ENCODE results near the gene ACLY. TPM values are rescaled to one million over a fixed set of nuclear protein-coding genes. Genes with fewer than 3 reads are reported as not detected.

ACLY gene
- total RNA-seq, 4 donors from 2014 or later = 40.8 to 84.0 (median 61.6) TPM

DNA sequence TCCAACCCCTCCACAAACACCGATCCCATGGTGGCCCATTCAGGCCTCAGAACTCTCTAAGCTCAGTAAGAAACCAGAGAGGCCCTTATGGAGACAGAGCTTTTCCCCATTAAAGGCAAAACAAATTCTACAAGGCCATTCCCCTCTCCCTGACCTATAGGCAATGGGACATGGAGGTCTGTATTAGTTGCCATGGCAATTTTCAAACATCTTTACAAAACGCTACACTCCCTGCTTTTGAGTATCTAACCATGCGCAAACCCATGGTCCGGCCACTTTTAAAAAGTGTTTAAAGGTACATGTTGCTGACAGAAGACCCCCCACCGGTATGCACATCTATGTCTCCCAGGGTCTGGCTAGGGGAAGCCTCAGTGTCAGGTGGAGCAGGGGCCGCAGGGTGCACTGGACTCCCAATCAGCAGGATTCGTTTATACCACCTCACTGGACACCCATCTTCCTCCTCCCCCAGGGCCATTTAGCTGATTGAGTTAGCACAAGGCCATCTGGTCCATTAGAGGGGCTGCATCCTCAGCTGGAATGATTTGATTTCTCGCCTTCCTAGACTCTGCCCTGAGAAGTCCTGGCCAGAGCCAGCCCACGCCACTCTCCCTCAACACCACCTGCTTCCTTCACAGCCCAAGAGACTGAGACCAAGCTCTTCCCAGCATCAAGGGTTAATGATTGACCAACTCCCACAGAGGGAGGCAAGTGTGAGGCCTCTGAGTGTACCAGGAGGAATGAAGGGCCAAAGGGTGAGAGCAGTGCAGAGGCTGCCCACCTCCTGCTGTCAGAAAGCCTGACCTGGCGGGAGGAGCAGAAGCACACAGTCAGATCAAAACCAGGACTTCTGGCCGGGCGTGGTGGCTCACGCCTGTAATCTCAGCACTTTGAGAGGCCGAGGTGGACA is 10.9 kb downstream of the ACLY start:
- Histone ChIP-seq H3K4me3 (no peak overlapping the region), H3K36me3 (peaks cover 0 to 100% of the 10 kb centered on the region in 2 donors), H3K27ac (no peak overlapping the region), H3K4me1 (no peaks in the 10 kb centered on the region), H3K9me3 (no peaks in the 10 kb centered on the region), H3K27me3 (no peaks in the 10 kb centered on the region)
- WGBS, 2 donors (ENCODE audit: low coverage in 1 of 2) = 75 to 92% methylated on average over 2 to 9 of the region's 14 CpGs
- no peak for ATAC-seq
- no peak for TF ChIP-seq POLR2A (IDR thresholded peaks at IDR 0.05)
- no peak for TF ChIP-seq POLR2AphosphoS5 (IDR thresholded peaks at IDR 0.05)

DNA sequence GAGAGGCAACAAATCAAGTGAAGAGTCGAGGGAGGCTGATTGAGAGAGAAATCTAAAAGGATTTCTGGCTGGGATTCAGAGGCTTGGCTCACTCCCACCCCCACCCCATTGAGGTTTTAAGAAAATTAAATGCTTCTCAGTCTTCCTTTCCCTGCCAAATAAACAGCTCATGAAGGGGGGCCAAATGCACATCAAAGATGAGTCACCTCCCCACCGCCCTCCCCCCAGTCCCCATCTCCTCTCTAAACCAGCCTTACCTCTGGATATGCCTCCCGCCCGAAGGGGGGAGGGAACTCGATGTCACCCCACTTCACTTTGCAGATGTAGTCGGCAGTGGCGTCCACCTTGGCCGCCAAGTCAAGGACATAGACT is 11.6 kb downstream of the ACLY start:
- H3K27me3 ChIP-seq = no peaks in the 10 kb centered on the region
- no peaks in the 10 kb centered on the region for H3K4me1 ChIP-seq
- H3K9me3 ChIP-seq = no peaks in the 10 kb centered on the region
- ATAC-seq = no peak
- 20 to 73% methylated on average over 2 to 8 of the region's 8 CpGs for WGBS, 2 donors (ENCODE audit: low coverage in 1 of 2)
- no peak overlapping the region for H3K27ac ChIP-seq
- no peak overlapping the region for H3K4me3 ChIP-seq
- H3K36me3 ChIP-seq = peaks cover 0 to 100% of the 10 kb centered on the region in 2 donors
- no peak for TF ChIP-seq POLR2AphosphoS5 (IDR thresholded peaks at IDR 0.05)
- TF ChIP-seq POLR2A (IDR thresholded peaks at IDR 0.05) = no peak
- TF ChIP-seq, protein P1, sequence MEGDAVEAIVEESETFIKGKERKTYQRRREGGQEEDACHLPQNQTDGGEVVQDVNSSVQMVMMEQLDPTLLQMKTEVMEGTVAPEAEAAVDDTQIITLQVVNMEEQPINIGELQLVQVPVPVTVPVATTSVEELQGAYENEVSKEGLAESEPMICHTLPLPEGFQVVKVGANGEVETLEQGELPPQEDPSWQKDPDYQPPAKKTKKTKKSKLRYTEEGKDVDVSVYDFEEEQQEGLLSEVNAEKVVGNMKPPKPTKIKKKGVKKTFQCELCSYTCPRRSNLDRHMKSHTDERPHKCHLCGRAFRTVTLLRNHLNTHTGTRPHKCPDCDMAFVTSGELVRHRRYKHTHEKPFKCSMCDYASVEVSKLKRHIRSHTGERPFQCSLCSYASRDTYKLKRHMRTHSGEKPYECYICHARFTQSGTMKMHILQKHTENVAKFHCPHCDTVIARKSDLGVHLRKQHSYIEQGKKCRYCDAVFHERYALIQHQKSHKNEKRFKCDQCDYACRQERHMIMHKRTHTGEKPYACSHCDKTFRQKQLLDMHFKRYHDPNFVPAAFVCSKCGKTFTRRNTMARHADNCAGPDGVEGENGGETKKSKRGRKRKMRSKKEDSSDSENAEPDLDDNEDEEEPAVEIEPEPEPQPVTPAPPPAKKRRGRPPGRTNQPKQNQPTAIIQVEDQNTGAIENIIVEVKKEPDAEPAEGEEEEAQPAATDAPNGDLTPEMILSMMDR (IDR thresholded peaks at IDR 0.05) = no peak
- TF ChIP-seq EP300 (IDR thresholded peaks at IDR 0.05) = no peak

DNA sequence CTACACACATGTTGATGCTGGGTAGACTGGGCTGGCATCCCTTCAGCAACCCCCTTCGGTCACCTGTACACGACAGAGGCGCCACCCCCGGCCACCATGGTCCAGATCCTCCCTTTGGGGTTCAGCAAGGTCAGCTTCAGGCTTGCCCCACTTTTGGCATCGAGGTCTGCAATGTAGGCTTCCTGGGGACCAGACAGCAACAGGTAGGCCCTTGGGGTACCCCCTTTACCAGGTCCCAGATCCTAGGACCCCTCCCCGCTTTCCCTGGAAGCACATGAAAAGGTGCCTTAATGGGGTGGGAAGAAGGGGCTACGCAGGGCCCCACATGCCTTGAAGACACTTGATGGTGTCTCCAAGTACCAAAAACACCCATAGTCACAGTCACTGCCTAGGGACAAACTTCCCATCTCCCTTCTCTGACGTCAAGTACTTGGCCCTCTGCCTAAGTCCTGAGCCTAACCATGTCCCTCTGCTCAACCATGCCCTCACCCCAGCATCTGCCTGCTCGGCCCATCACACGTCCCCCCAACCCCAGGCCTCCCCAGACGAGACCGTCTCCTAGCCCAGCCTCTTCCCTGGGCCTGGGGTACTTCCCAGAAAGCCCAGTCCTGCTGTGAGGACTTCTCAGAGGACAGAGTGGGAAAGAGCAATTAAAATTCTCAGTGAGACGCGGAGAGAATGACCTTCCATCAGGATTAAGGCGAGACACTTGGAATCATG is 12.1 kb downstream of the ACLY start:
- ATAC-seq = no peak
- TF ChIP-seq POLR2A (IDR thresholded peaks at IDR 0.05) = no peak
- TF ChIP-seq EP300 (IDR thresholded peaks at IDR 0.05) = no peak
- TF ChIP-seq, protein P1 (IDR thresholded peaks at IDR 0.05) = no peak
- no peak for TF ChIP-seq POLR2AphosphoS5 (IDR thresholded peaks at IDR 0.05)

DNA sequence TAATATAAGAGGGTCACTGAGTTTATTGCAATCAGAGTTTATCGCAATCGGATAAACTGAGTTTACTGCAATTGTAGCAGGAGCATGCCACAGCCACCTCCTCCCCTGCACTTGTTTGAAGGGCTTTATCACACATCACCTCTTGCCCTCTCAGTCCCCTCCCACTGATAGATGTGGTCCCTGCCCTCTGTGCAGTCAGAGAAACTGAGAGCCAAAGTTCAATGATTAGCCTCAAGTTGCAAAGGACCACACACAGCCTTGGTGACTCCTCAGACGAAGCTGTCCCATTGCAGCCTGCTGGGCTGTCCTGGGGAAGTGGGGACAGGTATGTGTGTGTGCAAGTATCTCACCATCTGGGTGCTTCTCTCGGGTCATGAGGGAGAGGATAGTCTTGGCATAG is 13.6 kb downstream of the ACLY start:
- Histone ChIP-seq H3K9me3 (no peaks in the 10 kb centered on the region), H3K27me3 (no peaks in the 10 kb centered on the region), H3K4me3 (no peak overlapping the region), H3K4me1 (no peaks in the 10 kb centered on the region), H3K27ac (no peak overlapping the region), H3K36me3 (peaks cover 0 to 100% of the 10 kb centered on the region in 2 donors)
- no peak for ATAC-seq
- TF ChIP-seq POLR2AphosphoS5 (IDR thresholded peaks at IDR 0.05) (no peak), EP300 (IDR thresholded peaks at IDR 0.05) (no peak), POLR2A (IDR thresholded peaks at IDR 0.05) (no peak)
- 92% methylated on average over 2 of the region's 4 CpGs; no CpG with 5 or more reads in 1 of the 2 donors for WGBS, 2 donors (ENCODE audit: low coverage in 1 of 2)

More for the DNA sequence above, 12.1 kb downstream of the ACLY start:
- H3K36me3 ChIP-seq = peaks cover 0 to 100% of the 10 kb centered on the region in 2 donors
- 68 to 72% methylated on average over 4 to 11 of the region's 15 CpGs for WGBS, 2 donors (ENCODE audit: low coverage in 1 of 2)
- H3K27ac ChIP-seq = no peak overlapping the region
- no peaks in the 10 kb centered on the region for H3K27me3 ChIP-seq
- H3K4me3 ChIP-seq = no peak overlapping the region
- no peaks in the 10 kb centered on the region for H3K4me1 ChIP-seq
- H3K9me3 ChIP-seq = no peaks in the 10 kb centered on the region

DNA sequence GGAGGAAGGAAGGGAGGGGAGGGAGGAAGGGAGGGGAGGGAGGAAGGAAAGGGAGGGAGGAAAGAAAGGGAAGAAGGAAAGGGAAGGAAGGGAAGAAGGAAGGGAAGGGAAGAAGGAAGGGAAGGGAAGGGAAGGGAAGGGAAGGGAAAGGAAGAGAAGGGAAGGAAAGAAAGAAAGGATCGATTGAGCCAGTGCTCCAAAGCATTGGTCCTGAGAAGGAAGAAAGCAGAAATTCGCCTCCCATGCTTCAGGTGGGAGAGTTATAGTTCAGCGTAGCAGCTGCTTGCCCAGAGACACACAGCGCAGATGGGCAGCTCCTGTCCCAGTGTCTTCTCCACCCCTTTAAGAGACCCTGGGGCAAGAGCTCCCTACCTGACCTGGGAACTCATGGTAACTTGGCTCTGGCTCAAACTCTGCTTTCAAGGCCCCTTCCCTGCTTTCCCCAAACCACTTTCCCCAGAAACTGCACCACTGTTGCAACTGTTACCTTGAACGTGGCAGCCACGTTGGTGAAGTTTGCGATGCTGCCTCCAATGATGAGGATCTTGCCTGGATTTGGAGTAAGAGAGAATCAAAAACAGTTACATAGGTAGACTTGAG is 14.4 kb downstream of the ACLY start:
- no peak for TF ChIP-seq POLR2A (IDR thresholded peaks at IDR 0.05)
- no peak for TF ChIP-seq EP300 (IDR thresholded peaks at IDR 0.05)
- TF ChIP-seq, protein P1 (IDR thresholded peaks at IDR 0.05) = no peak
- TF ChIP-seq POLR2AphosphoS5 (IDR thresholded peaks at IDR 0.05) = no peak

More for the DNA sequence above, 14.4 kb downstream of the ACLY start:
- Histone ChIP-seq H3K4me1 (no peaks in the 10 kb centered on the region), H3K36me3 (peaks cover 0 to 99% of the 10 kb centered on the region in 2 donors), H3K27ac (no peak overlapping the region), H3K27me3 (no peaks in the 10 kb centered on the region), H3K4me3 (no peak overlapping the region), H3K9me3 (no peaks in the 10 kb centered on the region)
- 93 to 100% methylated on average over 3 to 6 of the region's 7 CpGs for WGBS, 2 donors (ENCODE audit: low coverage in 1 of 2)
- ATAC-seq = no peak
